ENCODE measurements around the gene MITD1. TPM values are rescaled to one million over a fixed set of nuclear protein-coding genes. Genes with fewer than 3 reads are reported as not detected.

The MITD1 gene
- total and polyA plus RNA-seq, 2 of the 13 experiments (the other 11 are each of a cell fraction or from before 2014, with no cell fraction given) = 17.8 to 43.7 TPM

DNA sequence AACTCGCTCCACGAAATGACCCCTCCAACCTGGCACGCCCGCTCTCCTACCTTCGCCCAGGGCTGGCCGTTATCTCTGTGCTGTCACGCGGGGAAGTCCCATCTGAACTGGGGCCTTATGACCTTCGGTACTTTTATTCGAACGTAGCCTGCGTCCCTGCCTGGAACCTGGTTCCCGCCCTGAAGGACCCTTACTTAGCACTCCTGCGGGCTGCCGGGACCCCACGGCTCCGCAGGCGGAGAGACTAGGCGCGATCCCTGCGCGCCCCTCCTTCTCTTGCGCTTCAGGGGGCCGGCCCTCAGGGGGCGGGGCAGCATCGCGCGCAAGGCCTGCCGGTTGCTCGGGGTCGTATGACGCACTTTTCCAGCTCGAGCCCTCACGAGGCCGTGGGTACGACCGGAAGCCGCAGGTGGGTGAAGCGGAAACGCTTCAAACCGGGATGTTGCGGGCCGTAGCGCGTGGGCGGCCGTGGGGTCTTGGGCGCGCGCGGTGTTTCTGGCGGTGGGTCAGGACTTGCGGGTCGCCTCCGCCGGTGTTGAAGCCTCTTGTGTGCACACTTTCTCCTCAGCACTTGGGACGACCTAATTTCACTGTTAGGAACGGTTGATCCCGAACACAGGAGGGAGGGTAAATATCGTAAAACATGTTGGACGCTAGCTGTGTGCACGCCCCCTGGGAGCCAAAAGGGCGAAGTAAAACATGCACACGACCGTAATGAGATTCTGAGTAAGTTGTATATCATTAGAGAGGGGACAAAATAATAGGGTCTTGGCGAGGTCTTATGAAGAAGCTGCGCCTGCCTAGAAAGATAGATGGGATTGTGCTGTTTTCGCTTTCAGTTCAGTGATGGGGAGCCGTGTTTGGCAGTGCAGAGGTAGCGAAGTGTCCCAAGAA, 26.0 kb downstream of the MITD1 start, which contains the start of the genes LIPT1 and TSGA10 (continued):
- TF ChIP-seq E2F5 (CRISPR knock-in tag; conservative IDR thresholded peaks at IDR 0.05) (peak; percentile 39; the same call in 1 of the 2 replicates), PHF5A (CRISPR knock-in tag; IDR thresholded peaks at IDR 0.05; ENCODE audit: low read depth, unreplicated experiment) (peak; percentile 100), ZNF234 (CRISPR knock-in tag; conservative IDR thresholded peaks at IDR 0.05) (no peak), ZNF33A (CRISPR knock-in tag; IDR thresholded peaks at IDR 0.05; ENCODE audit: borderline replicate concordance) (0 out of 2 replicates have a peak, but pooled peaks have one; percentile 36), ZNF781 (CRISPR knock-in tag; IDR thresholded peaks at IDR 0.05; ENCODE audit: borderline replicate concordance, not compliant biosample characterization) (peak; percentile 90), ZNF331 (CRISPR knock-in tag; IDR thresholded peaks at IDR 0.05) (peak; percentile 86), GFI1 (CRISPR knock-in tag; IDR thresholded peaks at IDR 0.05; ENCODE audit: borderline replicate concordance) (no peak; the same call in 1 of the 2 replicates), MYPOP (CRISPR knock-in tag; IDR thresholded peaks at IDR 0.05) (peak; percentile 98), EZH2 (conservative IDR thresholded peaks at IDR 0.05; ENCODE audit: low read depth, low read length) (no peak), GATAD1 (CRISPR knock-in tag; IDR thresholded peaks at IDR 0.05) (peak; percentile 95), PHF8 (CRISPR knock-in tag; IDR thresholded peaks at IDR 0.05) (peak; percentile 98), SSRP1 (CRISPR knock-in tag; IDR thresholded peaks at IDR 0.05) (peak; percentile 94), JARID2 (CRISPR knock-in tag; IDR thresholded peaks at IDR 0.05; ENCODE audit: insufficient replicate concordance) (no peak), ZNF3 (CRISPR knock-in tag; IDR thresholded peaks at IDR 0.05) (no peak), MZF1 (CRISPR knock-in tag; IDR thresholded peaks at IDR 0.05; ENCODE audit: borderline replicate concordance) (no peak; the same call in 1 of the 2 replicates), MNT (IDR thresholded peaks at IDR 0.05) (peak; percentile 81), MEIS1 (CRISPR knock-in tag; IDR thresholded peaks at IDR 0.05; ENCODE audit: borderline replicate concordance) (peak; percentile 95), ZNF432 (CRISPR knock-in tag; IDR thresholded peaks at IDR 0.05; ENCODE audit: borderline replicate concordance) (no peak), DPF2 (CRISPR knock-in tag; IDR thresholded peaks at IDR 0.05; ENCODE audit: borderline replicate concordance, low read depth) (no peak; the same call in 1 of the 2 replicates), ETV6 (CRISPR knock-in tag; conservative IDR thresholded peaks at IDR 0.05) (peak; percentile 43; the same call in 1 of the 2 replicates), SP2 (CRISPR knock-in tag; IDR thresholded peaks at IDR 0.05) (peak; percentile 66), KDM2A (CRISPR knock-in tag; IDR thresholded peaks at IDR 0.05; ENCODE audit: borderline replicate concordance, low read depth) (peak; percentile 99), KLF13 (CRISPR knock-in tag; IDR thresholded peaks at IDR 0.05) (peak; percentile 81; the same call in 1 of the 2 replicates), TEAD2 (CRISPR knock-in tag; IDR thresholded peaks at IDR 0.05) (0 out of 2 replicates have a peak, but pooled peaks have one; percentile 44), ZNF230 (CRISPR knock-in tag; IDR thresholded peaks at IDR 0.05) (peak; percentile 99)
- TF ChIP-seq, protein P1, sequence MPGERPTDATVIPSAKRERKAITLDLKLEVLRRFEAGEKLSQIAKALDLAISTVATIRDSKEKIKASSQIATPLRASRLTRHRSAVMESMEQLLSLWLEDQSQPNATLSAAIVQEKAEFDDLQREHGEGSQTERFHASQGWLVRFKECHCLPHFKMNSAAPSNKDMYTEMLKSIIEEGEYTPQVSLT (CRISPR knock-in tag; IDR thresholded peaks at IDR 0.05; ENCODE audit: borderline replicate concordance, low read depth) = peak; percentile 98

All from HepG2 (cell line).